ENCODE measurements around the gene KLHL7.

- no peak for TF ChIP-seq CTCF (IDR thresholded peaks at IDR 0.05 in 2 of 3, conservative IDR thresholded peaks at IDR 0.05 in 1 of 3; ENCODE audit: borderline replicate concordance in 1 of 3, insufficient read depth in 1 of 3, low read depth in 2 of 3, low read length in 2 of 3)
- no peak for TF ChIP-seq REST (IDR thresholded peaks at IDR 0.05; ENCODE audit: low read depth)
- no peak for TF ChIP-seq POLR2A (IDR thresholded peaks at IDR 0.05; ENCODE audit: borderline replicate concordance, extremely low read depth, insufficient read depth, insufficient read length)
Measured at GRCh38 chr7:23074443-23075261, 30.9 kb upstream of the KLHL7 start.

Measured in HCT116 (cell line).